ENCODE data around the gene ASB15. TPM values are rescaled to one million over a fixed set of nuclear protein-coding genes. Genes with fewer than 3 reads are reported as not detected.
A peak's percentile ranks its signal among the peaks of the same experiment; 100 is the strongest.

The ASB15 gene
- total RNA-seq, 4 donors from 2014 or later = not detected

DNA sequence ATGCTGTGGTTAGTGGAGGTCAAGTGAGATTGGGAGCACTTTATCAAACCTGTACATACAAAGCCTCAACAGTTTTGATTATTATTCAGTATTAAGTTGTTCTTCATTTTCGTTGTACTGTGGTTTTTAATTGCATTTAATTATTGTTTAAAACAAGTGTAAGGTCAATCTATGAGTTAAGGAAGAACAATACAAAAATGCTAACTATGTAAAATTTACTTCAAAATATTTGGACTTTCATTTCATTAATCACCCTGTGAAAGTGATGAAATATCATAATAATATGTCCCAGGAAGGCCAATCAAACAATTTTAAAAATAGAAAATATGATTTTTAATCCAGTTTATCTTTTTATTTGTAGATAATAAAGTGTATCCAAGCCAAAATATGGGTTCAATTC lies 30.4 kb upstream of the ASB15 start:
- Histone ChIP-seq H3K4me3 (no peak overlapping the region), H3K27me3 (no peaks in the 10 kb centered on the region), H3K9me3 (no peaks in the 10 kb centered on the region), H3K36me3 (no peaks in the 10 kb centered on the region), H3K27ac (no peak overlapping the region), H3K4me1 (no peaks in the 10 kb centered on the region)
- DNase-seq (ENCODE audit: low spot score in 2 of 2) = no peak
- TF ChIP-seq, protein P1, sequence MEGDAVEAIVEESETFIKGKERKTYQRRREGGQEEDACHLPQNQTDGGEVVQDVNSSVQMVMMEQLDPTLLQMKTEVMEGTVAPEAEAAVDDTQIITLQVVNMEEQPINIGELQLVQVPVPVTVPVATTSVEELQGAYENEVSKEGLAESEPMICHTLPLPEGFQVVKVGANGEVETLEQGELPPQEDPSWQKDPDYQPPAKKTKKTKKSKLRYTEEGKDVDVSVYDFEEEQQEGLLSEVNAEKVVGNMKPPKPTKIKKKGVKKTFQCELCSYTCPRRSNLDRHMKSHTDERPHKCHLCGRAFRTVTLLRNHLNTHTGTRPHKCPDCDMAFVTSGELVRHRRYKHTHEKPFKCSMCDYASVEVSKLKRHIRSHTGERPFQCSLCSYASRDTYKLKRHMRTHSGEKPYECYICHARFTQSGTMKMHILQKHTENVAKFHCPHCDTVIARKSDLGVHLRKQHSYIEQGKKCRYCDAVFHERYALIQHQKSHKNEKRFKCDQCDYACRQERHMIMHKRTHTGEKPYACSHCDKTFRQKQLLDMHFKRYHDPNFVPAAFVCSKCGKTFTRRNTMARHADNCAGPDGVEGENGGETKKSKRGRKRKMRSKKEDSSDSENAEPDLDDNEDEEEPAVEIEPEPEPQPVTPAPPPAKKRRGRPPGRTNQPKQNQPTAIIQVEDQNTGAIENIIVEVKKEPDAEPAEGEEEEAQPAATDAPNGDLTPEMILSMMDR (IDR thresholded peaks at IDR 0.05) = no peak
- TF ChIP-seq POLR2AphosphoS5 (IDR thresholded peaks at IDR 0.05) = no peak
- WGBS = 63% methylated on average over 1 of the region's 1 CpG

DNA sequence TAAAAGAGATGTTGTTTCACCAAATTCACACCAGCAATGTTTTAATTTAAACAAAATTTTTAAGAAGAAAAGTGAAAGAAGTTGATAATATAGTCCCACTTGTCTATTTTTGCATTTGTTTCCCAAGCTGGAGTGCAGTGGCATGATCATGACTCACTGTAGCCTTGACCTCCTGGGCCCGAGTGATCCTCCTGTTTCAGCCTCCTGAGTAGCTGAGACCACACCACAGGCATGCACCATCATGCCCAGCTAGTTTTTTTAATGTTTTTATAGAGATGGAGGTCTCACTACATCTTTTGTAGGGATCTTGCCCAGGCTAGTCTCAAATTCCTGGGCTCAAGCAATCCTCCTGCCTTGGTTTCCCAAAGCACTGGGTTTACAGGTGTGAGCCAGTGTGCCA lies 29.9 kb upstream of the ASB15 start:
- Histone ChIP-seq H3K4me1 (no peaks in the 10 kb centered on the region), H3K36me3 (no peaks in the 10 kb centered on the region), H3K4me3 (no peak overlapping the region), H3K9me3 (no peaks in the 10 kb centered on the region), H3K27me3 (no peaks in the 10 kb centered on the region), H3K27ac (no peak overlapping the region)
- 72% methylated on average over 1 of the region's 1 CpG for WGBS
- DNase-seq (ENCODE audit: low spot score in 2 of 2) = no peak
- TF ChIP-seq POLR2AphosphoS5 (IDR thresholded peaks at IDR 0.05) = no peak

DNA sequence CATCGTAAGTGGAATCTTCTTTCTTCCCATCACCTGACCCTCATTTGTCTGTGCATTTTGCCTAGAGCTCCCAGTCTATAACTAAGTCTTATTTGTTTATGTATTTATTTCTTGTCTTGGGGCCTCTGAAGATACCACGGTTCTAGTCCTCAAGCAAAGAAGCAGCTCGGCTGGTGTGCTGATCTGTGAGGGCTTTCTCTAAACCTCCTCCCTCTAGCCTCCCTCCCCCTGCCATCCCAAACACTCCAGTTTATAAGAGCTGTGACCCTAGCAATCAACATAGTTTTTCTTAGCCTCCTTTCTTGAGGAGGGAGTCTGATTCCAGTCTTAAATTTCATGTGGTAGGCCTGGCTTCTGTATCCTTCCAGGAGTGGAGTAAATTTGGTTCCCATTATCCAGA lies 28.3 kb upstream of the ASB15 start:
- H3K36me3 ChIP-seq = no peaks in the 10 kb centered on the region
- no peak for TF ChIP-seq EP300 (IDR thresholded peaks at IDR 0.05)
- TF ChIP-seq, protein P1 (IDR thresholded peaks at IDR 0.05) = no peak
- no peaks in the 10 kb centered on the region for H3K9me3 ChIP-seq
- no peaks in the 10 kb centered on the region for H3K4me1 ChIP-seq
- WGBS = 78% methylated on average over 3 of the region's 3 CpGs
- H3K4me3 ChIP-seq = no peak overlapping the region
- H3K27ac ChIP-seq = no peak overlapping the region
- no peaks in the 10 kb centered on the region for H3K27me3 ChIP-seq
- DNase-seq (ENCODE audit: low spot score in 2 of 2) = no peak

DNA sequence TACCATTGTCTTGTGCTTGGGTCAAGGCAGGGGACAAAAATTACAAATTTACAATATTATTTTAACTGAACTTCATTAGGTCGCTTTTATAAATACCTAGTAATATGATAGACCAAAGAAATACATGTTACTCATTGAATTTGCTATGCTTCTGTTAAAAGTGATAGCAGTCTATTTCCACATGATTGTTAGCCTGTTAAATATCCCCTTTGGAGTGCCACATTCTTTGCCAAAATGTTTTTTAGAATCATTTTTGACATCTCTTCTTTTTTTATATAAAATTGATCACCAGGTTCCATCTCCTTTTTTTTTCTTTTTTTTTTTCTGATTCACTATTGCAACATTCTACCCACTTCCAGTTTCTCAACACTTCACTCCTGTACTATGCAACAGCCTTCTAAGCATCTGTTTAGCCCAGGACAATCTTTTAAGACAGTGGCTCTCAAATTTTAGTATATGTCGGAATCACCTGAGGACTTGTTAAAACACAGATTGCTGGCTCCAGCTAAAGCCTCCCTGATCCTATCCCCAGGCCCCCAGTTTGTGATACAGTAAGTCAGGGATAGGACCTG lies 27.6 kb upstream of the ASB15 start:
- H3K36me3 ChIP-seq = no peaks in the 10 kb centered on the region
- WGBS = 91% methylated on average over 2 of the region's 2 CpGs
- H3K9me3 ChIP-seq = no peaks in the 10 kb centered on the region
- TF ChIP-seq EP300 (IDR thresholded peaks at IDR 0.05) = no peak
- TF ChIP-seq, protein P1 (IDR thresholded peaks at IDR 0.05) = no peak
- TF ChIP-seq POLR2A (IDR thresholded peaks at IDR 0.05) = no peak
- no peak for TF ChIP-seq POLR2AphosphoS5 (IDR thresholded peaks at IDR 0.05)
- H3K27me3 ChIP-seq = no peaks in the 10 kb centered on the region
- no peak overlapping the region for H3K27ac ChIP-seq
- no peak overlapping the region for H3K4me3 ChIP-seq
- DNase-seq (ENCODE audit: low spot score in 2 of 2) = no peak
- no peaks in the 10 kb centered on the region for H3K4me1 ChIP-seq

DNA sequence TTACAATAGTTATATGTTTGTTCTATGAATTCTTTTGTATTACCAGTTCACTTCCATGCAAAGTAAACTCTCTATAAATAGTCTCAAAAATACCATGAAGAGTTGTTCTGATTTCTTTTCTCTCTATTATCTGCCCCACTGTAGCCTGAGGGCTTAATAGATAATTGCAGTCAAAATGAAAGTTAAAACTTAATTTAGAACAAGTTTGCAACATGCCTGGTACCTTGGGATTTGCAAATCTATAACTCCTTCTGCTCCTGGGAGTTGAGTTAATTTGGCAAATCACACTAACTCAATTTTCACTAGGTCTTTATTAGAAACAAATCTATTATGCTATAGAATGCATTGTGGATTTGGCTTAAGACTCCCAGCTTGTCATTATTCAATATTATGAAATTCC lies 22.2 kb upstream of the ASB15 start:
- TF ChIP-seq, protein P1 (IDR thresholded peaks at IDR 0.05) = no peak
- H3K4me3 ChIP-seq = no peak overlapping the region
- no peaks in the 10 kb centered on the region for H3K9me3 ChIP-seq
- H3K27ac ChIP-seq = no peak overlapping the region
- no peaks in the 10 kb centered on the region for H3K36me3 ChIP-seq
- H3K4me1 ChIP-seq = no peaks in the 10 kb centered on the region
- peaks cover 4% of the 10 kb centered on the region for H3K27me3 ChIP-seq
- DNase-seq (ENCODE audit: low spot score in 2 of 2) = no peak

DNA sequence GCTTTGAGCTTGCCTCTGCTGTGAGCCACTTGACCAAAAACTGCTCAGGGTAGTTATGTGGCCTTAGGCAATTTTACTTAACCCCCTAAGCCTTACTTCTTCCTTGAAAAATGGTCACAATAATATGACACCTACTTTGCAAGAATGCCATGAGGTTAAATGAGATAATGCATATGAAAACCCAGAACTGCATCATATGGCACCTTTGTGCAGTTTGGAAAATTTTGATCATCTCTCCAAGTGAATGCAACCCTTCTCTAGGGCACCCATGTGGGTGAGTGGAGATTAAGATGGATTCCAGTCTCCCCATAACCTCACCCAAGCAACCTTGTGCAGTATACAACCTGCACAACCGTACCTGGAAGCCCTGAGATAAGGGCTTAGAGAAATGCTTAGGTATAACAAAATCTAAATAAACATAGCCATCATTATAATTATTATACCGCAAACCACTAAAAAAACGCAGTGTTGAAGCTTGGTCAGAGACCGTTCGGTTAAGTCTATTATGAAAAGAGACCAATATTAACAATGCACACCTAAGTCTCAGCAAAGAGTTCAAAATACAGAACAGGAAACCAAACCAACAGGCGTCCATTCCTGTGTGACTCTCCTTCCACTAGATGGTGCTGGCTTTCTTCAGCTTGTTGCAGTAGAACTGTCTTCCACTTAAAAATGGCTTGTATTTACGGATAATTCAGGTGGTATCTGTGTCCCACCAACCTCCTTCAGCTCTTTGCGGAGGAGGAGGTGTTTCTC lies 21.0 kb upstream of the ASB15 start:
- peaks cover 4% of the 10 kb centered on the region for H3K27me3 ChIP-seq
- no peaks in the 10 kb centered on the region for H3K4me1 ChIP-seq
- TF ChIP-seq, protein P1 (IDR thresholded peaks at IDR 0.05) = peak in 1 of 2 donors; percentile 40
- TF ChIP-seq POLR2A (IDR thresholded peaks at IDR 0.05) (no peak), EP300 (IDR thresholded peaks at IDR 0.05) (no peak), POLR2AphosphoS5 (IDR thresholded peaks at IDR 0.05) (no peak)
- WGBS = 40% methylated on average over 8 of the region's 8 CpGs
- no peak overlapping the region for H3K4me3 ChIP-seq
- no peak for DNase-seq (ENCODE audit: low spot score in 2 of 2)
- H3K27ac ChIP-seq = no peak overlapping the region
- H3K9me3 ChIP-seq = no peaks in the 10 kb centered on the region
- no peaks in the 10 kb centered on the region for H3K36me3 ChIP-seq
